DOHH2 (cell line): ENCODE measurements around the gene NCKAP5.

Source experiments
- CTCF ChIP-seq: fragments of 200-600 bp; sonication (generic); IDR thresholded peaks from one replicate; pipeline ENCODE4 v1.5.1; 2014; ENCODE audit warnings: antibody characterized with exemption, mild to moderate bottlenecking, low read depth, low read length; ENCODE audit not compliant: poor library complexity, severe bottlenecking
- EZH2phosphoT487 ChIP-seq: fragments of 200-600 bp; sonication (generic); IDR thresholded peaks from 2 replicates; pipeline ENCODE4 v1.6.1; 2017; ENCODE audit warnings: borderline replicate concordance, mild to moderate bottlenecking, antibody characterized with exemption, low read length, moderate library complexity, mixed read lengths

- TF ChIP-seq CTCF, result no peak
- TF ChIP-seq EZH2phosphoT487, result no peak
Measured at GRCh38 chr2:132793532-132793931, 774.7 kb downstream of the NCKAP5 start.
